GM21723 (cell line): Measurements from ENCODE around the gene SNX21.

Experiments
- ATAC-seq: cut with Tn5 transposase; IDR thresholded peaks from one replicate; pipeline ENCODE4 v1.9.1; 2021; ENCODE audit warnings: mild to moderate bottlenecking, moderate library complexity; ENCODE audit not compliant: unreplicated experiment

The SNX21 gene

DNA sequence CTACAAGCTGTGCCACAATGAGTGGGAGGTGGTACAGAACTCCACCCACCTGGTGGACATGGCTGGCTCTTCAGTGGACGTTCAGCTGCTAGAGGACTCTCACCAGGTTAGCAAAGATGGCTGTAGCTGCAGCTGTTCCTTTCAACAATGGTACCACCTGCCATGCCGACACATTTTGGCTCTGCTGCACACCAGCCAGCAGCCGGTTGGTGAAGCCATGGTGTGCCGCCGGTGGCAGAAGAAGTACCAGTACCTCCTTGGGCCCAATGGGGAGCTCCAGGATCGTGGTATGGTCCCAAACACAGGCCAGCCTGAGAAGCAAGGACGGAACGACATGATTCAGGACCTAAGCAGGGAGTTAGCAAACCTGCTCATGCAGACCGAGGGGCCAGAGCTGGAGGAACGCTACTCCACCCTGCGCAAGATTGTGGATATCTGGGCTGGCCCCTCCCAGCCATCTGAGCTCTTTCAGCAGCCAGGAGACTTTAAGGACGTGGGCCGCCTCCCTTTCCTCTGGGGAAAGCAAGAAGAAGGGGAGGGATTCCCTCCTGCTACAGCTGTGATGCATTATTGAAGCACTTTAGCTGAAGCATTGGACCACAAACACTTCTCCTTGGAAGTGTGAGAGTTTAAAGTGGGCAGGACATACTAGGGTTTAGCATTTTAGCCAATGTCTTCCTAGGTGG lies 44.6 kb downstream of the SNX21 start:
- ATAC-seq = no peak

DNA sequence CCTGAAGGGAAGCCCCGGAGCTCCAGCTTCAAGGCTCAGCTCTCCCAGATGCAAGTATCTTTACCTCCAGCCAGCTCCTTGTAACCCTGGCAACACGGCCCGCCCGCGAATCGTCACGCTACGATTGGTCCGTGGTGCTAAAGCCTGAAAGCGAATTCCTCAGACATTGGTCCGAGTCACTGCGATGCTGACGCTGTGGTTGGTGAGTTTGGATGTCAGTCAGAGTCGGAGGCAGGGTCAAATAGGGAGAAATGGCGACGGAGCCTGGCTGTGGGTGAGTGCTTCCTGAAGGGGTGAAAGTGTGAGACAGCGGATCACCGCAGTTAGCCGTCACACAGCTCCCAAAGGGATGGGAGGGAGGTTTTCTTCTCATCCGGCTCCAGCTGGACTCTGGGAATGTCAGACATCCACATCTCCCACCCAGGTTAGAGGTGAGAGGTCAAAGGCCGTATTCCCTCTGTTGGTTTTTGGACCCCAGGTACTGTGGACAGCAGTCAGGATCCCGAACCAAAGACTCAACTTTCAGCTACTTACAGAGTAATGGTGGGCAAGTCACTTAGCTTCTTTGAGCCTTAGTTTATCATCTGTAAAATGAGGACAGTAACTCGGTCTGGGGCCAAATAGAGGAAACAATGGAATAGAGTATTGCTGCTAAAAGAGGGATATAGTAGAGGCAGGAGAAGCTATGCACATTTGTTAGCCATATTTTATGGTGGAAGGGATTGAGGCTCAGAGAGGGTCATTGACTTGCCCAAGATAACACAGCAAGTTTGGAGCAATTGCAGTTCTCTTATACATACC lies 47.6 kb downstream of the SNX21 start, which contains the start of gene ZSWIM1:
ZSWIM1 (plus strand) TSS at position 240 of the 801 bp plus-strand sequence. CDS start 1,366 bp downstream, outside the sequence.
- peak; percentile 99 for ATAC-seq

DNA sequence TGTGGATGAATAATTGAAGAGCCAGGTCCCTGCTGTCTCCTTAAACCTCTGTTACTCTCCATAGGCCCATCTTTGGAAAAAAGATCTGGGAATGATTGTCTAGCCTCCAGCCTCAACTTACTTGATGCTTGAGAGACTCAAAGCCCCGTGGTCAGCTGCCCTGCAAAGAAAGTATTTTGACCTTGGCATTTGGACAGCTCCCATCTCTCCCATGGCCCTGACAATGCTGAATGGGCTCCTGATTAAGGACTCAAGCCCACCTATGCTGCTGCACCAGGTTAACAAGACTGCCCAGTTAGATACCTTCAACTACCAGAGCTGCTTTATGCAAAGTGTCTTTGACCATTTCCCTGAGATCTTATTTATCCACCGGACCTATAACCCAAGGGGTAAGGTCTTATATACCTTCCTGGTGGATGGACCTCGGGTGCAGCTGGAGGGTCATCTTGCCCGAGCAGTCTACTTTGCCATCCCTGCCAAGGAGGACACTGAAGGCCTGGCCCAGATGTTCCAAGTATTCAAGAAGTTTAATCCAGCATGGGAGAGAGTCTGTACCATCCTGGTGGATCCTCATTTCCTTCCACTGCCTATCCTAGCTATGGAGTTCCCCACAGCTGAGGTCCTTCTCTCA lies 49.0 kb downstream of the SNX21 start:
- ATAC-seq = no peak

DNA sequence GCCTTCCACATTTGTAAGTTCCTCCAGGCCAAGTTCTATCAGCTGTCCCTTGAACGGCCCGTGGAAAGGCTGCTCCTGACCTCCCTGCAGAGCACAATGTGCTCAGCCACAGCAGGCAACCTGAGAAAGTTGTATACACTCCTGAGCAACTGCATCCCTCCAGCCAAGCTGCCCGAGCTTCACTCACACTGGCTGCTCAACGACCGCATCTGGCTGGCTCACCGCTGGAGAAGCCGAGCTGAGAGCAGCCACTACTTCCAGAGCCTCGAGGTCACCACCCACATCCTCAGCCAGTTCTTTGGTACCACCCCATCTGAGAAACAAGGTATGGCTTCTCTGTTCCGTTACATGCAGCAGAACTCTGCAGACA lies 49.5 kb downstream of the SNX21 start:
- ATAC-seq = no peak

DNA sequence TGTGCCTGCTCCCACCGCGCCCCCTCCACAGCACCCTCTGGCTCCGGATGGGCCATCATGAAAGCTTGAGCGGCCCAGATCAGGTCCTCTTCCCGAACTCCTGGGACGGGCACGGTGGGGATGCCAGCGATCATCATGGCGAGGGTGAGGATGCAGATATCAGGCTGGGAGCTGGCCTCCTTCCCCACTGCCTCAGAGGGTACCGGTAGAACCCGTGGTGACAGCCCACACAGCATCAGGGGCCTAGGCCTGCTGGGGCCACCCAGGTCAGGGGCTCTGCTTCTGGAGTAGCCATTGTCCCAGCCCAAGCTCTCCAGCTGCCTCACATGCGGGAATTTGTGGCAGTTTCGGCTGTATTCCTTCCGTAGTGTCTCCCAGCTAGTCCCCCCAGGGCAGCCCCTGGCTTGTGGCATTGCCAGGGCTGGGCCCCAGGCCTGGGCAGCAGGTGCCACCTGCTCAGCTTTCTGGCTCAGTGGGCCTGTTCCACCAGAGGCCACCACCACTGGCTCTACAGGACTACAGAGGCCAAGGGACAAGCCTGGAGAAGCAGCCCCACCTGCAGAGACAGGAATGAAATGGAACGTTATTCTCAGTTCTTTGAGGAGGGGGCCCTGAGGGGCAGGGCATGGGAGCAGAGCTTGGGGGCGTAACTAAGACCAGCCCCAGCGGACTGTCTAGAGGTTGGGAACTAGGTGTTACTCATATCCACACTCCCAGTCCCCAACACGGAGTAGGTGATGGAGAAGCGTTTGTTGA lies 53.2 kb downstream of the SNX21 start:
- ATAC-seq = no peak

DNA sequence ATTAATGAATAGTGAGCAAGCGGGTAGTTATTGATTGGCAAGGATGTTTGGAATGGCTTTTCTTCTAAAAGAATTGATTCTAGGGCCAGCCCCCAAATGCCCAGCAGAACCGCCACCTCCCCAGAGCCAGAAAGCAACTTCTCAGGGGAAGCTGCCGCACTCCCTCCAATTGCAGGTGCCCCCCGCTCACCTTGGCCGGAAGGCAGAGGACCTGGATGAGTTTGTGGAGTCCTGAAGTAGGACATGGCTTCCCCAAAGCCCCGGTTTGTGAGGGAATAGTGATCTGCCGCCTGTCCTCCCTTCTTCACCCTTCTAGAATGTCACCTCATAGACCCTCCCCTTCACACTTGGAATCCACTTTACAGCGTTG lies 53.7 kb downstream of the SNX21 start, which contains the start of gene SPATA25:
SPATA25 (minus strand) TSS at position 277 of the 370 bp plus-strand sequence; CDS start at position 245, 32 bp downstream.
- ATAC-seq = no peak

DNA sequence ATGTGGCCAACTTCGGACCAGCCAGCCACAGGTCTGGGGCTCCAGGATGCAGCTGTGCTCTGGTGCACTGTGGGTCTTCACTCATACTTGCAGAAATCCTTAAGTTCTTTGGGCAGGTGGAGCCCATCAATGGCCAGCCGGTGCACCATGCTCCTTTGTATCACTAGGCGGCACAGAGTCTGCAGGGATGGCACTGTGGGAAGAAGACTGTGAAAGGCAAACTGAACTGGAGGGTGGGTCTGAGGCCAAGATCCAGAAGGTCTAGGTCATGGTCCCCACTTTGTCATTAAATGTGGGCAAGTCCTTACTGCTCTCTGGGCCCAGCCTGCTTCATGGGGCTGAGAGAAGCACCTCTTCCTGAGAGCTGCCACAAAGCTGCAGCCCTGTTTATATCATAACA lies 55.1 kb downstream of the SNX21 start:
- no peak for ATAC-seq

DNA sequence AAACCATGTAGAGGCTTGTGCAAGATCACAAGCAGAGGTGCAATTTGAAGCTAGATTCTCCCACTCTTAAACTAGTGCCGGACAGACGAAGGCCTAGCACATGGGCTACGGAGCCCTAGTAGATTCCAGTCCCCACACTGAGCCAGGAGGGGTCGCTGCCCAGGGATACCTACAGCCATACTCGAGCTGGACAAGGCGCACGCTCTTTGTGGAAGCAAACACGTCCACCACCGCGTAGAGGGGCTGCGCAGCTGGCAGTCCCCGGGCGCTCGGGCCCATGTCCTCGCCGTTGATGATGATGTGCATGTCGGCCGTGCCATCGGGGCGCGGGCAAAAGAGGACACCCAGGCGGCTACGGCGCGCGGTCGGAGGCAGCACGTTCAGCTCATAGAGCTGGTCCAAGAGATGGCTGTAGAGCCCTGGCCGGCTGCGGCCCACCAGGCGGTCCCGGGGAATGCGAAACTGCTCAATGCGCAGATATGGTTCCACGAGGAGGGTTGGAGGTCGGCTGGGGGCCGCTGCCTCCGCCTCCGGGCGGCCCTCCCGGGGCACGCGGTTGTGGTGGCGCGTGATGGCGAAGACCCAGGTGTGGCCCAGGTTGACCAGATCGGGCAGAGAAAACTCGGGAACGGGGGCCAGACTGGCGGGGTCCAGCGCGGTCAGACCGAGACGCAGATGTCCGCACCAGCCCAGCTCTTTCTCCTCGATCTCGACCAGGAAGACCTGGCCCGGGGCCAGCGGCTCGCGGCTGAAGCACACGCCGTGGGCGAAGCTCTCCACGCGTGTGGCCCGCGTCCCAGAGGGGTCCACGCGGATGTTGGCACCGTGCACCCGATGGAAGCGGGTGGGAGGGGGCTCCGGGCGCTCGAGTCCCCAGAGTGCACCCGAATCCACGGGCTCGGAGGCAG lies 56.7 kb downstream of the SNX21 start:
- peak; percentile 26 for ATAC-seq

DNA sequence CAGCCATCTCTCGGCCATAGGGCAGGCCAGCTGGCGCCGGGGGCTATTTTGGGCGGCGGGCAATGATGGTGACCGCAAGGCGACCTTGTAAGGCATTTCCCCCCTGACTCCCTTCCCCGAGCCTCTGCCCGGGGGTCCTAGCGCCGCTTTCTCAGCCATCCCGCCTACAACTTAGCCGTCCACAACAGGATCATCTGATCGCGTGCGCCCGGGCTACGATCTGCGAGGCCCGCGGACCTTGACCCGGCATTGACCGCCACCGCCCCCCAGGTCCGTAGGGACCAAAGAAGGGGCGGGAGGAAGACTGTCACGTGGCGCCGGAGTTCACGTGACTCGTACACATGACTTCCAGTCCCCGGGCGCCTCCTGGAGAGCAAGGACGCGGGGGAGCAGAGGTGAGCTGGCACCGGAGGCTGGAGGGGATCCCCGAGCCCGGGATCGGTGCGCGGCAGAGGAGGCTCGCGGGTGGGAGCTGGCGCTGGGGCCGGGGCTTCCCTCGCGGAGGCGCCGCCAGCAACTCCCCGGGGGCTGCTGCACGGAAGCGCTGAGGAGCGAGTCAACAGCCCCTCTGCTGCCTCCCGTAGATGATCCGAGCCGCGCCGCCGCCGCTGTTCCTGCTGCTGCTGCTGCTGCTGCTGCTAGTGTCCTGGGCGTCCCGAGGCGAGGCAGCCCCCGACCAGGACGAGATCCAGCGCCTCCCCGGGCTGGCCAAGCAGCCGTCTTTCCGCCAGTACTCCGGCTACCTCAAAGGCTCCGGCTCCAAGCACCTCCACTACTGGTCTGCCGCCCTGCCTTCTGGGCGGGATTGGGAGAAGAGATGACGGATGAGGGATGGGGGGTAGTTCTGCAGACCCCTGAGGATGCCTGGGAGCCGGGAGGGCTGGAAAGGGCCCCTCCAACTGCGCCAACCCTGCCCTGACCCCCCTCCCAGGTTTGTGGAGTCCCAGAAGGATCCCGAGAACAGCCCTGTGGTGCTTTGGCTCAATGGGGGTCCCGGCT lies 57.7 kb downstream of the SNX21 start, which contains the start of the genes CTSA and NEURL2:
CTSA (plus strand) TSS at position 351 of the 999 bp plus-strand sequence; CDS start at position 585, 234 bp downstream.
NEURL2 (minus strand) TSS at position 224 of the 999 bp plus-strand sequence; CDS start at position 7, 217 bp downstream.
- peak; percentile 78 for ATAC-seq

DNA sequence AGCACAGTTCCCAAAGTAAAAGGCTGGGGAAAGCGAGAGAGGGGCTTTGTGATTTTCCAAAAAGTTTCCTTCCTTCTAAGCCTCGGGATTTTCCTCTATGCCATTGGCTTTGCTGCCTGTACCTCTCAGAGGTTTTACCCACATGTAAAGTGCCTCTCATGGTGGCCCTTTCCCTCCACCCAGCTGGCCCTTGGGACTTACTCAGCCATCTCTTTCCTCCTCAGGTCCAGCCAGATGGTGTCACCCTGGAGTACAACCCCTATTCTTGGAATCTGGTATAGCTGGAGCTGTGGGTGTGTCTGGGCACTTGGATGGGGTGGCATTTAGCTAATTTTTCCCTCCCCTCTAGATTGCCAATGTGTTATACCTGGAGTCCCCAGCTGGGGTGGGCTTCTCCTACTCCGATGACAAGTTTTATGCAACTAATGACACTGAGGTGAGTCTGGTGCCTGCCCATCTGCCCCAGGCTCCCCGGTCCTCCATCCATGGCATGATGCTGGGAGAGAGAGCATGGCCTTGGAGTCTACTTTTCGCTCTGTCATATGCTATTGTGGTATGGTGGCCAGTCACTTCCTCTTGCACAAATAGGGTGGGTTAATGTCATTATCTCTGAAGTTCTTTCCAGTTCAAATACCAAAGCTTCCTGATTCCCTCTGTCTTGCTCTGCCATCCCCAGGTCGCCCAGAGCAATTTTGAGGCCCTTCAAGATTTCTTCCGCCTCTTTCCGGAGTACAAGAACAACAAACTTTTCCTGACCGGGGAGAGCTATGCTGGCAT lies 58.6 kb downstream of the SNX21 start:
- ATAC-seq = no peak
